Spinal cord (tissue), 10 donors: ENCODE results near the gene GYG2. TPM values are rescaled to one million over a fixed set of nuclear protein-coding genes. Genes with fewer than 3 reads are reported as not detected.
A peak's percentile ranks its signal among the peaks of the same experiment; 100 is the strongest.
"Not testable (repeated sequence)": the region's sequence is repeated elsewhere in the genome, so short reads cannot be mapped to it uniquely, and the experiment has no call there.

Experiments
- DNase-seq, 6 donors: peaks; one replicate each; pipeline versions ENCODE4 v3.0.0 to v3.0.0-alpha.2; 2013 to 2015; ENCODE audit warnings: low spot score in 6 of 6, low read depth in 4 of 6
- H3K27ac ChIP-seq: one replicate; pipeline ENCODE4 v1.5.1; 2013; ENCODE audit warnings: low read depth, low read length, control low read depth
- H3K27me3 ChIP-seq: one replicate; pipeline ENCODE4 v1.6.1; 2013; ENCODE audit warnings: low read length; ENCODE audit not compliant: control insufficient read depth, insufficient read depth
- H3K36me3 ChIP-seq: one replicate; pipeline ENCODE4 v1.6.1; 2013; ENCODE audit warnings: low read length; ENCODE audit not compliant: control insufficient read depth, insufficient read depth
- H3K4me1 ChIP-seq: one replicate; pipeline ENCODE4 v1.6.1; 2013; ENCODE audit warnings: low read length; ENCODE audit not compliant: control insufficient read depth, insufficient read depth
- H3K4me3 ChIP-seq: one replicate; pipeline ENCODE4 v1.5.1; 2013; ENCODE audit warnings: low read depth, low read length, control low read depth
- H3K9me3 ChIP-seq: one replicate; pipeline ENCODE4 v1.6.1; 2013; ENCODE audit warnings: low read length; ENCODE audit not compliant: control insufficient read depth, insufficient read depth
- WGBS: methylation state at CpG from one replicate; pipeline ENCODE4 v1.1.5; 2013; ENCODE audit warnings: missing lambda C conversion rate; ENCODE audit not compliant: insufficient coverage; 5-methylcytosine and 5-hydroxymethylcytosine counted together
- polyA plus RNA-seq, 2 donors: library from polyadenylated mRNA; unstranded; fragments of 120-200 nt; gene quantifications; one replicate each; pipeline ENCODE4 v1.2.1, GENCODE V29; 2013; ENCODE audit not compliant: insufficient read length in 2 of 2
- total RNA-seq, 2 donors: library from RNA; depleted of rRNA in 1 of 2; stranded (reverse); fragments of 120-200 nt in 1 of 2; fragments of >200 nt in 1 of 2; gene quantifications; one replicate each; pipeline versions ENCODE4 v1.2.3 to v1.2.4, GENCODE V29; 2013 to 2014
- donor health status: healthy.

GYG2 gene
- total and polyA plus RNA-seq, 4 donors, result 20.3 to 47.1 (median 34.8) TPM

GRCh38 chrX:2894885-2895292 lies 66.2 kb downstream of the GYG2 start:
- WGBS, result 6% methylated on average over 2 of the region's 9 CpGs
- Histone ChIP-seq H3K36me3 (no peaks in the 10 kb centered on the region), H3K27me3 (no peaks in the 10 kb centered on the region), H3K27ac (no peak overlapping the region), H3K9me3 (no peaks in the 10 kb centered on the region), H3K4me1 (peaks cover 14% of the 10 kb centered on the region), H3K4me3 (no peak overlapping the region)
- peak in 2 of 6 donors; percentile 41 to 74 for DNase-seq

DNA sequence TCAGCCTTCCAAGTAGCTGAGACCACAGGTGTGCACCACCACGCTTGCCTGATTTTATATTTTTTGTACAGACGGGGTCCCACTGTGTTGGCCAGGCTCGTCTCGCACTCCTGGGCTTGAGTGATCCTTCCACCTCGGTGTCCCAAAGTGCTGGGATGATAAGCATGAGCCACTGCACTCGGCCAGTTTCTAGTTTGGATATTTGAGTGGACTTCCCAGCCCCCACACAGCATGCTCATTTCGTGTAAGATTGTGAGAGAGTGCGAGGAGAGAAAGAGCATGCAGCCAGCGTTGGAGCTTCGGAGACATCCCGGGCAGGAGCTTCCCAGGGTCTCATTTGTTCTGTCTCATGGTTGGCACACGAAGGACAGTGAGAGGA lies 68.6 kb downstream of the GYG2 start:
- Histone ChIP-seq H3K27ac (no peak overlapping the region), H3K4me1 (peaks cover 9% of the 10 kb centered on the region), H3K9me3 (no peaks in the 10 kb centered on the region), H3K27me3 (no peaks in the 10 kb centered on the region), H3K36me3 (no peaks in the 10 kb centered on the region), H3K4me3 (no peak overlapping the region)
- WGBS, result 70% methylated on average over 10 of the region's 12 CpGs
- DNase-seq, result no peak

DNA sequence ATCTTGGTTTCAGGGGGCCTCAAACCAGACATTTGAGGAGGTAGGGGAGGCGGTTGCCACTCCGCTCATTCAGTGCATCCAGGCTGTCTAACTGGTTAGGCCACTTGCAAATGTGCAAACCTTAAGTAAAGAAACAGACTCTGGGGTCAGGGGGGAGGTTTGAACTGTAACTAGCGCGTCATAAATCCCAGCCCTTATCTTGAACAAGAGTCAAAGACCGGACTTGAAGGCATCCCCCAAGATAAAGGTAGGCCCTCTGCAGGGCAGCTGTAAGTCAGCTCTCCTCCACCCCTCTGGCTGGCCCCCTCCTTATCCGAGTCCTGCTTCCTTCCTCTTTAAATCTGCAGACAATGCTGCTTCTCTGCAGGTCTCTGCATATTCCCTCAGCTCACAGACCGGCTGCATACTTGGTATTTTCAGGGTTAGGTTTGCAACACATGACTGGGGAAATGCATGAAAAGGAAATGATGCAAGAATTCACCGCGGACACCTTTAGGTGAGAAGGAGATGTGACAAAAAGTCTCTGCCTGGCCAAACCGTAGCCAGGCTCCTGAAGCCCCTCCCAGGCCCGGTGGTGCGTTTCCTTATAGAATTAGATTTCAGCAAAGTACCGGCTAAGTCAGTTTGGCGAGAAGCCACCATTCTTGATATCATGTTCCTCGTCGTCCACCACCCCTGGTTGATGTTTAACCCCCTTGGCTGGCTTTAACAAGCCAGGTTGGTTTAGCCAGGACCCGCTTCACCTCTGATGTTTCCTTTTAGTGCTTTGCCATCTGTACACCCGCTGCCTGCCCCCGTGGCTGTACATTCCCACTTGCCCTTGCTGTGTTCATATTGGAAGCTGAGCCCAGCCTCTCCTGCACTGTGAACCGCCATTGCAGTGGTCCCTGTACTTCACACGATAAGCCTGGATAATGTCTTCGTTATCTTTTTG lies 69.2 kb downstream of the GYG2 start:
- not testable (repeated sequence) for H3K27me3 ChIP-seq, H3K9me3 ChIP-seq, H3K27ac ChIP-seq, H3K4me1 ChIP-seq, H3K4me3 ChIP-seq, H3K36me3 ChIP-seq
- peak in 1 of 6 donors; percentile 1 for DNase-seq
- 43% methylated on average over 16 of the region's 22 CpGs for WGBS

GRCh38 chrX:2898846-2899512 lies 70.2 kb downstream of the GYG2 start:
- no peak overlapping the region for H3K27ac ChIP-seq
- H3K27me3 ChIP-seq, result no peaks in the 10 kb centered on the region
- WGBS, result 78% methylated on average over 7 of the region's 13 CpGs
- peaks cover 9% of the 10 kb centered on the region for H3K4me1 ChIP-seq
- DNase-seq, result no peak
- peaks cover 2% of the 10 kb centered on the region for H3K9me3 ChIP-seq
- no peaks in the 10 kb centered on the region for H3K36me3 ChIP-seq
- H3K4me3 ChIP-seq, result no peak overlapping the region

DNA sequence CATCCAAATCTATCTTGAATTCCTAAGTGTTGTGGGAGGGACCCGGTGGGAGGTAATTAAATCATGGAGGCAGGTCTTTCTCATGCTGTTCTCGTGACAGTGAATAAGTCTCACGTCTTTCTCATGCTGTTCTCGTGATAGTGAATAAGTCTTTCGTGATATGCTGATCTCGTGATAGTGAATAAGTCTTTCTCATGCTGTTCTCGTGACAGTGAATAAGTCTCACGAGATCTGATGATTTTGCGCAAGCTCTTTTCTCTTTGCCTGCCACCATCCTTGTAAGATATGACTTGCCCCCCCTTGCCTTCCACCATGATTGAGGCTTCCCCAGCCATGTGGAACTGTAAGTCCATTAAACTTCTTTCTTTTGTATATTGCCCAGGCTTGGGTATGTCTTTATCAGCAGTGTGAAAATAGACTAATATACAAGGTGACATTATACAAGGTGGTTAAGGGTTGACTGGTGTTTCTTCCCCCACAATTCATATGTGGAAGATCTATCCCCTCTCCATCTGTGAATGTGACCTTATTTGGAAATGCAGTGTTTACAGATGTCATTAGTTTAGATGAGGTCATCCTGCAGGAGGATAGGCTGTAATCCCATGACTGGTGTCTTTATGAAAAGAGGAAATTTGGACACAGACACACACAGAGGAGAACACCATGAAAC lies 72.8 kb downstream of the GYG2 start:
- Histone ChIP-seq H3K4me1 (no peaks in the 10 kb centered on the region), H3K9me3 (peaks cover 7% of the 10 kb centered on the region), H3K36me3 (peaks cover 4% of the 10 kb centered on the region), H3K27me3 (no peaks in the 10 kb centered on the region), H3K27ac (no peak overlapping the region), H3K4me3 (no peak overlapping the region)
- no peak for DNase-seq
- WGBS, result 87% methylated on average over 9 of the region's 9 CpGs

- Histone ChIP-seq H3K9me3 (peaks cover 7% of the 10 kb centered on the region), H3K36me3 (peaks cover 15% of the 10 kb centered on the region), H3K4me1 (no peaks in the 10 kb centered on the region), H3K27me3 (no peaks in the 10 kb centered on the region), H3K4me3 (no peak overlapping the region), H3K27ac (no peak overlapping the region)
- no CpG with 5 or more reads among the region's 1 CpG for WGBS
- DNase-seq, result no peak
These were observed 74.1 kb downstream of the GYG2 start for GRCh38 chrX:2902841-2903240.

DNA sequence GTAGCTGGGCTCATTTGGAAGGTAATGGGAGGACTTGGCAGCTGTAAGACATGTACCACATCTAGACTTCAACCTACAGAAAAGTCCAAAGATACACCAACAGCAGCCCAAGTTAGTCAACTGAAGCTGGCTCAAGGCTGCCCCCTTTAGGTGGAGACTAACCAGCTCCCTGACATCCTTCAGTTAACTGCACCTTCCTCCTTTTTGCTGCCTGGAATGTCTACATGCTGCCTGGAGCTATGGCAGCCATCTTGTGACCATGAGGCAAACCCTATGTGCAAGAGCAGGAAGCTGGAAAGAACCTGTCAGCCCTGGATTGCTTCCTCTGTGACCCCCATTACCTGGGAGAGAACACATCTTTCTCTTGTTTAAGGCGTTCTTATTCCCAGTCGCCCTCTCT lies 74.6 kb downstream of the GYG2 start:
- peaks cover 15% of the 10 kb centered on the region for H3K36me3 ChIP-seq
- H3K4me1 ChIP-seq, result no peaks in the 10 kb centered on the region
- no peaks in the 10 kb centered on the region for H3K27me3 ChIP-seq
- no peak for DNase-seq
- no peak overlapping the region for H3K4me3 ChIP-seq
- H3K9me3 ChIP-seq, result peaks cover 7% of the 10 kb centered on the region
- H3K27ac ChIP-seq, result no peak overlapping the region
- no CpG with 5 or more reads among the region's 2 CpGs for WGBS

DNA sequence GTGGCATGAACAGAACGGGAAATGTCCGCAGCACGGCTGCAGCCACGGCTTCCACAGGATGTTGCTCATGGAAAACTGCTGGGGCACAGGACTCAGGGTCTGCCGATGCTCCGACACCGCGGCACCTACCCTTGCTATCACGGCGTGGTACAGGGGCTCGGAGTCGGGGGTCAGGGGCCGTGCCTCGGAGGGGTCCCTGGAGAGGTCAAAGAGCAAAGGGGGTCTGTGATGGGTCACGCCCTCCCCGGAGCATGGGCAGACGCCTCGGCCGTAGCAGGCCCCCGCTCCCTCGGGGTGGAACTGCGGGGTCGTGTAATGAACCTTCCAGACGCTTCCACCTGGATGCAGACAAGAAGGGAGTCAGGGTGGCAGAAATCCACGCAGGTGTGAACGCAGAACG lies 78.6 kb downstream of the GYG2 start:
- no peak for DNase-seq
- Histone ChIP-seq H3K4me1 (no peaks in the 10 kb centered on the region), H3K27me3 (no peaks in the 10 kb centered on the region), H3K27ac (no peak overlapping the region), H3K9me3 (peaks cover 7% of the 10 kb centered on the region), H3K36me3 (peaks cover 29% of the 10 kb centered on the region), H3K4me3 (no peak overlapping the region)
- WGBS, result 94% methylated on average over 27 of the region's 27 CpGs

GRCh38 chrX:2908125-2908685 lies 79.5 kb downstream of the GYG2 start:
- Histone ChIP-seq H3K27me3 (no peaks in the 10 kb centered on the region), H3K36me3 (peaks cover 29% of the 10 kb centered on the region), H3K27ac (no peak overlapping the region), H3K4me1 (no peaks in the 10 kb centered on the region), H3K4me3 (no peak overlapping the region), H3K9me3 (peaks cover 5% of the 10 kb centered on the region)
- DNase-seq, result no peak
- 66% methylated on average over 2 of the region's 2 CpGs for WGBS
